WTC11 (cell line): Measurements from ENCODE around the gene TMA7. TPM values are rescaled to one million over a fixed set of nuclear protein-coding genes. Genes with fewer than 3 reads are reported as not detected.

Experiments used
- ATAC-seq: fragments of 200-7000 bp; cut with Tn5 transposase; 2 replicates; pipeline ENCODE4 v1.10.0; 2021; ENCODE audit warnings: mild to moderate bottlenecking, moderate library complexity
- CTCF ChIA-PET: fragments of 300-600 bp; sonication (Branson Sonifier 250); formaldehyde crosslinking; loops from one replicate; lab custom pipeline; 2021; ENCODE audit warnings: antibody characterized with exemption; lab: Charles Lee
- POLR2A ChIA-PET: fragments of 350-600 bp; sonication (Branson Sonifier 250); formaldehyde crosslinking; loops from one replicate; lab custom pipeline; 2021; ENCODE audit warnings: antibody characterized with exemption; lab: Charles Lee
- DNase-seq: peaks from one replicate; pipeline ENCODE4 v3.0.0; 2021; ENCODE audit warnings: low spot score
- H3K27ac Mint-ChIP-seq: 2 replicates; pipeline ENCODE4 v1.8.0; 2021; ENCODE audit warnings: mixed read lengths
- H3K27me3 Mint-ChIP-seq: 2 replicates; pipeline ENCODE4 v1.8.0; 2021; ENCODE audit warnings: low read depth, mild to moderate bottlenecking, moderate library complexity, mixed read lengths
- H3K36me3 Mint-ChIP-seq: 2 replicates; pipeline ENCODE4 v1.8.0; 2021; ENCODE audit warnings: mixed read lengths
- H3K4me1 Mint-ChIP-seq: 2 replicates; pipeline ENCODE4 v1.8.0; 2022; ENCODE audit warnings: mixed read lengths
- H3K4me3 Mint-ChIP-seq: 2 replicates; pipeline ENCODE4 v1.8.0; 2021; ENCODE audit warnings: mild to moderate bottlenecking, moderate library complexity, mixed read lengths
- H3K9me3 Mint-ChIP-seq: 2 replicates; pipeline ENCODE4 v1.8.0; 2021; ENCODE audit warnings: mixed read lengths
- ARID4B ChIP-seq: sonication (generic); formaldehyde crosslinking; IDR thresholded peaks from 2 replicates; pipeline ENCODE4 v1.8.0; 2023; ENCODE audit warnings: missing genetic modification reagents, mild to moderate bottlenecking, borderline replicate concordance
- CBFB ChIP-seq: sonication (generic); formaldehyde crosslinking; IDR thresholded peaks from 2 replicates; pipeline ENCODE4 v1.8.1; 2022; ENCODE audit warnings: mild to moderate bottlenecking, low read depth, missing genetic modification reagents
- E2F4 ChIP-seq: sonication (generic); formaldehyde crosslinking; IDR thresholded peaks from 2 replicates; pipeline ENCODE4 v1.8.1; 2022; ENCODE audit warnings: low read depth, mild to moderate bottlenecking, moderate library complexity, missing genetic modification reagents, borderline replicate concordance
- GTF2I ChIP-seq: fragments of 250-450 bp; sonication (Bioruptor Pico); conservative IDR thresholded peaks from 2 replicates; pipeline ENCODE4 v1.4.0; 2021; ENCODE audit warnings: mild to moderate bottlenecking
- HMGA2 ChIP-seq: fragments of 250-450 bp; sonication (Bioruptor Pico); IDR thresholded peaks from 2 replicates; pipeline ENCODE4 v1.4.0; 2021; ENCODE audit warnings: mild to moderate bottlenecking, moderate library complexity
- NFATC4 ChIP-seq: fragments of 250-450 bp; sonication (Bioruptor Pico); IDR thresholded peaks from 2 replicates; pipeline ENCODE4 v1.9.0; 2021; ENCODE audit warnings: mild to moderate bottlenecking
- NFE2L1 ChIP-seq: sonication (generic); formaldehyde crosslinking; IDR thresholded peaks from 2 replicates; pipeline ENCODE4 v1.8.1; 2023; ENCODE audit warnings: missing genetic modification reagents
- NFYB ChIP-seq: sonication (generic); formaldehyde crosslinking; conservative IDR thresholded peaks from 2 replicates; pipeline ENCODE4 v1.8.0; 2022; ENCODE audit warnings: low read depth, missing genetic modification reagents
- NR1H2 ChIP-seq: sonication (generic); formaldehyde crosslinking; IDR thresholded peaks from 2 replicates; pipeline ENCODE4 v1.9.0; 2021; ENCODE audit warnings: mild to moderate bottlenecking, moderate library complexity, missing genetic modification reagents
- PRDM15 ChIP-seq: sonication (generic); formaldehyde crosslinking; IDR thresholded peaks from 2 replicates; pipeline ENCODE4 v1.8.0; 2022; ENCODE audit warnings: missing genetic modification reagents
- SMAD4 ChIP-seq: sonication (generic); formaldehyde crosslinking; IDR thresholded peaks from 2 replicates; pipeline ENCODE4 v1.8.0; 2022; ENCODE audit warnings: mild to moderate bottlenecking, missing genetic modification reagents
- SP1 ChIP-seq: sonication (generic); formaldehyde crosslinking; conservative IDR thresholded peaks from 2 replicates; pipeline ENCODE4 v1.8.1; 2022; ENCODE audit warnings: missing genetic modification reagents
- TEAD1 ChIP-seq: sonication (generic); formaldehyde crosslinking; IDR thresholded peaks from 2 replicates; pipeline ENCODE4 v1.8.0; 2022; ENCODE audit warnings: mild to moderate bottlenecking, missing genetic modification reagents
- ZNF138 ChIP-seq: sonication (generic); formaldehyde crosslinking; conservative IDR thresholded peaks from 2 replicates; pipeline ENCODE4 v1.8.1; 2022; ENCODE audit warnings: mild to moderate bottlenecking, moderate library complexity, missing genetic modification reagents
- total RNA-seq: library from RNA; stranded (reverse); gene quantifications from 3 replicates; pipeline ENCODE4 v1.2.3, GENCODE V29; 2021
- TF ChIP-seq, protein P1 (sequence below): sonication (generic); formaldehyde crosslinking; IDR thresholded peaks from 2 replicates; pipeline ENCODE4 v1.8.1; 2022; ENCODE audit warnings: low read depth, missing genetic modification reagents, borderline replicate concordance
- TF ChIP-seq, protein P2 (sequence below): sonication (generic); formaldehyde crosslinking; IDR thresholded peaks from 2 replicates; pipeline ENCODE4 v1.8.1; 2023; ENCODE audit warnings: mild to moderate bottlenecking, moderate library complexity, missing genetic modification reagents
- TF ChIP-seq, protein P3 (sequence below): fragments of 250-450 bp; sonication (Bioruptor Pico); IDR thresholded peaks from 2 replicates; pipeline ENCODE4 v2.1.2; 2022; ENCODE audit warnings: mild to moderate bottlenecking, moderate library complexity

The TMA7 gene
- total RNA-seq, 1 experiment from 2014 or later: 318 TPM

DNA sequence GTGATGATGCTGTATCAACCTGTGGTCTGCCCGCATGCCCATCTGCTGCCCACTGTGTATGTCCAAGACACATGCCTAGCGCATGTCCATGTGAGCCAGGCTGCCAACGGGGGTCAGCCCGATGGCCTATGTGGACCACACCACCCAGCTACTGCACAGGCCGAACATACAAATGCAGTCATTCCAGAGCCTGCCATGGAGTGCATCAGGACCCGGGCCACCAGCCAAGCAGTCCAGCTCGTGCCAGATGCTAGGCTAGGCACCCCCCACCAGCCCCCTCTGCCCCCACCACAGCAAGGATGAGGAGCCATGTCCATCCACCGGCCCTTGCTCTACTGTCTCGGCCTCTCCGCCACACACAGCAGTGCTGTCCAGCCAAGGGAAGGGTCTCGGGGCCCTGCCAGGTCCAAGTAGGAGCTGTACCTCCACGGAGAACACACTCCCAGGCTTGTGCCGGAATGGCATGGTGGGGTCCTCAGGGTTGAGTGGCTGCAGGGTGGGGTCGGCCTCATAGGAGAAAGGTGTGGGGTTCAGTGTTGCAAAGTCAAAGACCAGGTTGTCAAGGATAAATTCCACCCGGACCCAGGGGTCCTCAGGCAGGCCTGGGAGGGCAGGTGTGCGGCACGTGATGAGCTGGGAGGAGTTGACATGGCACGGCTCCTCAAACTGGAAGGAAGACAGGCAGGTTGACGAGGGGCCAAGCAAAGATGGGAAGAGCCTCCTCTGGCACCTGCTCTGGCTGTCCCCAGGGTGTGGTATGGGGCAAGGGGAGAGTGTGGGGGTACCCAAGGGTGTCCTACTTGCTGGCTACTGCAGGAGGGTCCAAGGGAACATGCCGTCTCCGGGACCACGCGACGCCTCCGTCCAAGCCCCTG is 25.4 kb upstream of the TMA7 start (continued):
- no peak for TF ChIP-seq SMAD4
- TF ChIP-seq, protein P1, sequence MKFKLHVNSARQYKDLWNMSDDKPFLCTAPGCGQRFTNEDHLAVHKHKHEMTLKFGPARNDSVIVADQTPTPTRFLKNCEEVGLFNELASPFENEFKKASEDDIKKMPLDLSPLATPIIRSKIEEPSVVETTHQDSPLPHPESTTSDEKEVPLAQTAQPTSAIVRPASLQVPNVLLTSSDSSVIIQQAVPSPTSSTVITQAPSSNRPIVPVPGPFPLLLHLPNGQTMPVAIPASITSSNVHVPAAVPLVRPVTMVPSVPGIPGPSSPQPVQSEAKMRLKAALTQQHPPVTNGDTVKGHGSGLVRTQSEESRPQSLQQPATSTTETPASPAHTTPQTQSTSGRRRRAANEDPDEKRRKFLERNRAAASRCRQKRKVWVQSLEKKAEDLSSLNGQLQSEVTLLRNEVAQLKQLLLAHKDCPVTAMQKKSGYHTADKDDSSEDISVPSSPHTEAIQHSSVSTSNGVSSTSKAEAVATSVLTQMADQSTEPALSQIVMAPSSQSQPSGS: no peak

GRCh38 chr3:48415251-48415953 is 24.7 kb upstream of the TMA7 start:
- no peak for TF ChIP-seq ZNF138 (CRISPR knock-in tag)
- no peak for TF ChIP-seq NFYB (CRISPR knock-in tag)
- no peak for TF ChIP-seq TEAD1 (CRISPR knock-in tag)
- TF ChIP-seq HMGA2 (CRISPR knock-in tag): no peak
- no peak for TF ChIP-seq NFATC4 (CRISPR knock-in tag)
- no peak for TF ChIP-seq CBFB (CRISPR knock-in tag)
- no peak for TF ChIP-seq NR1H2 (CRISPR knock-in tag)
- no peak for TF ChIP-seq ARID4B

GRCh38 chr3:48416091-48416505 is 24.0 kb upstream of the TMA7 start:
- ChIA-PET POLR2A (no interaction called here), CTCF (interaction anchor here (1.6 to 18.3 kb wide), 3 partner anchors 15 to 20 kb away, joined by 9 to 218 read pairs (median 14); no protein-coding TSS in a partner anchor)
- H3K36me3 Mint-ChIP-seq: peaks cover 47% of the 10 kb centered on the region
- no peak overlapping the region for H3K4me3 Mint-ChIP-seq
- TF ChIP-seq, protein P2, sequence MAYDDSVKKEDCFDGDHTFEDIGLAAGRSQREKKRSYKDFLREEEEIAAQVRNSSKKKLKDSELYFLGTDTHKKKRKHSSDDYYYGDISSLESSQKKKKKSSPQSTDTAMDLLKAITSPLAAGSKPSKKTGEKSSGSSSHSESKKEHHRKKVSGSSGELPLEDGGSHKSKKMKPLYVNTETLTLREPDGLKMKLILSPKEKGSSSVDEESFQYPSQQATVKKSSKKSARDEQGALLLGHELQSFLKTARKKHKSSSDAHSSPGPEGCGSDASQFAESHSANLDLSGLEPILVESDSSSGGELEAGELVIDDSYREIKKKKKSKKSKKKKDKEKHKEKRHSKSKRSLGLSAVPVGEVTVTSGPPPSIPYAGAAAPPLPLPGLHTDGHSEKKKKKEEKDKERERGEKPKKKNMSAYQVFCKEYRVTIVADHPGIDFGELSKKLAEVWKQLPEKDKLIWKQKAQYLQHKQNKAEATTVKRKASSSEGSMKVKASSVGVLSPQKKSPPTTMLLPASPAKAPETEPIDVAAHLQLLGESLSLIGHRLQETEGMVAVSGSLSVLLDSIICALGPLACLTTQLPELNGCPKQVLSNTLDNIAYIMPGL: no peak
- TF ChIP-seq, protein P3, sequence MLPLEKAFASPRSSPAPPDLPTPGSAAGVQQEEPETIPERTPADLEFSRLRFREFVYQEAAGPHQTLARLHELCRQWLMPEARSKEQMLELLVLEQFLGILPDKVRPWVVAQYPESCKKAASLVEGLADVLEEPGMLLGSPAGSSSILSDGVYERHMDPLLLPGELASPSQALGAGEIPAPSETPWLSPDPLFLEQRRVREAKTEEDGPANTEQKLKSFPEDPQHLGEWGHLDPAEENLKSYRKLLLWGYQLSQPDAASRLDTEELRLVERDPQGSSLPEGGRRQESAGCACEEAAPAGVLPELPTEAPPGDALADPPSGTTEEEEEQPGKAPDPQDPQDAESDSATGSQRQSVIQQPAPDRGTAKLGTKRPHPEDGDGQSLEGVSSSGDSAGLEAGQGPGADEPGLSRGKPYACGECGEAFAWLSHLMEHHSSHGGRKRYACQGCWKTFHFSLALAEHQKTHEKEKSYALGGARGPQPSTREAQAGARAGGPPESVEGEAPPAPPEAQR: no peak
- no peak for TF ChIP-seq SP1 (CRISPR knock-in tag)
- TF ChIP-seq NFE2L1 (CRISPR knock-in tag): no peak
- no peak for TF ChIP-seq E2F4 (CRISPR knock-in tag)
- no peak for TF ChIP-seq PRDM15 (CRISPR knock-in tag)
- TF ChIP-seq GTF2I: no peak
- no peaks in the 10 kb centered on the region for H3K9me3 Mint-ChIP-seq
- ATAC-seq: no peak
- no peak for DNase-seq
- no peaks in the 10 kb centered on the region for H3K27me3 Mint-ChIP-seq
- no peak overlapping the region for H3K27ac Mint-ChIP-seq
- H3K4me1 Mint-ChIP-seq: no peaks in the 10 kb centered on the region

More at GRCh38 chr3:48415251-48415953, 24.7 kb upstream of the TMA7 start:
- CTCF ChIA-PET: interaction anchor here (1.2 to 18.3 kb wide), 4 partner anchors 15 to 21 kb away, joined by 3 to 218 read pairs (median 12); no protein-coding TSS in a partner anchor
- DNase-seq (no peak), ATAC-seq (peak; percentile 65)
- H3K4me1 Mint-ChIP-seq: no peaks in the 10 kb centered on the region
- H3K27ac Mint-ChIP-seq: no peak overlapping the region
- no peak overlapping the region for H3K4me3 Mint-ChIP-seq
- H3K36me3 Mint-ChIP-seq: peaks cover 54% of the 10 kb centered on the region
- no peaks in the 10 kb centered on the region for H3K27me3 Mint-ChIP-seq
- POLR2A ChIA-PET: no interaction called here
- H3K9me3 Mint-ChIP-seq: no peaks in the 10 kb centered on the region
